ENCODE results near the gene CPOX.

The CPOX gene

GRCh38 chr3:98536456-98537017, 56.9 kb downstream of the CPOX start:
- Histone ChIP-seq H3K27me3 (replicated peaks; ENCODE audit: control insufficient read depth, insufficient read depth, low read length) (no peaks in the 10 kb centered on the region), H3K4me3 (replicated peaks; ENCODE audit: low read depth, low read length) (peak overlapping the region; percentile 86), H3K36me3 (ENCODE audit: control insufficient read depth, insufficient read depth, low read length) (peaks cover 3% of the 10 kb centered on the region; the same call in 1 of the 2 replicates)
- peak; percentile 82 for DNase-seq (ENCODE audit: extremely low read depth, insufficient read length)
- TF ChIP-seq, protein P1, sequence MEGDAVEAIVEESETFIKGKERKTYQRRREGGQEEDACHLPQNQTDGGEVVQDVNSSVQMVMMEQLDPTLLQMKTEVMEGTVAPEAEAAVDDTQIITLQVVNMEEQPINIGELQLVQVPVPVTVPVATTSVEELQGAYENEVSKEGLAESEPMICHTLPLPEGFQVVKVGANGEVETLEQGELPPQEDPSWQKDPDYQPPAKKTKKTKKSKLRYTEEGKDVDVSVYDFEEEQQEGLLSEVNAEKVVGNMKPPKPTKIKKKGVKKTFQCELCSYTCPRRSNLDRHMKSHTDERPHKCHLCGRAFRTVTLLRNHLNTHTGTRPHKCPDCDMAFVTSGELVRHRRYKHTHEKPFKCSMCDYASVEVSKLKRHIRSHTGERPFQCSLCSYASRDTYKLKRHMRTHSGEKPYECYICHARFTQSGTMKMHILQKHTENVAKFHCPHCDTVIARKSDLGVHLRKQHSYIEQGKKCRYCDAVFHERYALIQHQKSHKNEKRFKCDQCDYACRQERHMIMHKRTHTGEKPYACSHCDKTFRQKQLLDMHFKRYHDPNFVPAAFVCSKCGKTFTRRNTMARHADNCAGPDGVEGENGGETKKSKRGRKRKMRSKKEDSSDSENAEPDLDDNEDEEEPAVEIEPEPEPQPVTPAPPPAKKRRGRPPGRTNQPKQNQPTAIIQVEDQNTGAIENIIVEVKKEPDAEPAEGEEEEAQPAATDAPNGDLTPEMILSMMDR (IDR thresholded peaks at IDR 0.05; ENCODE audit: insufficient read depth, low read length, poor library complexity, severe bottlenecking) = no peak

- Histone ChIP-seq H3K36me3 (ENCODE audit: control insufficient read depth, insufficient read depth, low read length) (peaks cover 3% of the 10 kb centered on the region; the same call in 1 of the 2 replicates), H3K27me3 (replicated peaks; ENCODE audit: control insufficient read depth, insufficient read depth, low read length) (no peaks in the 10 kb centered on the region), H3K4me3 (replicated peaks; ENCODE audit: low read depth, low read length) (peak overlapping the region; percentile 86)
- DNase-seq (ENCODE audit: extremely low read depth, insufficient read length) = no peak
- TF ChIP-seq, protein P1 (IDR thresholded peaks at IDR 0.05; ENCODE audit: insufficient read depth, low read length, poor library complexity, severe bottlenecking) = no peak
These were observed 58.7 kb downstream of the CPOX start for GRCh38 chr3:98534734-98535133.

DNA sequence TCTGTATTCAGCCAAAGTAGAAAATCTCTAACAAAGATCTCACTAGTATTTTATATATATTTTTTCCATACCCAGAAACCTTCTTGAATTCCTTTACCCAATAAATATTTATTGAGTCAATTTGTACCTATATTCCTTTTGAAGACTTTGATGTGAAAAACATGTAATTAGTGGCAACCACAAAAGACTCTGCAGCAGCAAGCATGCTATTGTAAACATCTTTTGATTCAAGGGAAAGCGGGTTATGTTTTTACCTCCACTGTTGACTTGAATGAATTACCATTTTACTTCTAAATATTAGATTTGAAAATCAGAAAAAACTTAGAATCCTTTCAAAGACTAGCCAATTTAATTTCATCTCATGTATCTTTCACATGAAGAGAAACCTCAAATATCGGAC, 59.2 kb downstream of the CPOX start:
- TF ChIP-seq, protein P1 (IDR thresholded peaks at IDR 0.05; ENCODE audit: insufficient read depth, low read length, poor library complexity, severe bottlenecking) = no peak
- Histone ChIP-seq H3K36me3 (ENCODE audit: control insufficient read depth, insufficient read depth, low read length) (peaks cover 3% of the 10 kb centered on the region; the same call in 1 of the 2 replicates), H3K4me3 (replicated peaks; ENCODE audit: low read depth, low read length) (peak overlapping the region; percentile 86), H3K27me3 (replicated peaks; ENCODE audit: control insufficient read depth, insufficient read depth, low read length) (no peaks in the 10 kb centered on the region)
- DNase-seq (ENCODE audit: extremely low read depth, insufficient read length) = no peak

DNA sequence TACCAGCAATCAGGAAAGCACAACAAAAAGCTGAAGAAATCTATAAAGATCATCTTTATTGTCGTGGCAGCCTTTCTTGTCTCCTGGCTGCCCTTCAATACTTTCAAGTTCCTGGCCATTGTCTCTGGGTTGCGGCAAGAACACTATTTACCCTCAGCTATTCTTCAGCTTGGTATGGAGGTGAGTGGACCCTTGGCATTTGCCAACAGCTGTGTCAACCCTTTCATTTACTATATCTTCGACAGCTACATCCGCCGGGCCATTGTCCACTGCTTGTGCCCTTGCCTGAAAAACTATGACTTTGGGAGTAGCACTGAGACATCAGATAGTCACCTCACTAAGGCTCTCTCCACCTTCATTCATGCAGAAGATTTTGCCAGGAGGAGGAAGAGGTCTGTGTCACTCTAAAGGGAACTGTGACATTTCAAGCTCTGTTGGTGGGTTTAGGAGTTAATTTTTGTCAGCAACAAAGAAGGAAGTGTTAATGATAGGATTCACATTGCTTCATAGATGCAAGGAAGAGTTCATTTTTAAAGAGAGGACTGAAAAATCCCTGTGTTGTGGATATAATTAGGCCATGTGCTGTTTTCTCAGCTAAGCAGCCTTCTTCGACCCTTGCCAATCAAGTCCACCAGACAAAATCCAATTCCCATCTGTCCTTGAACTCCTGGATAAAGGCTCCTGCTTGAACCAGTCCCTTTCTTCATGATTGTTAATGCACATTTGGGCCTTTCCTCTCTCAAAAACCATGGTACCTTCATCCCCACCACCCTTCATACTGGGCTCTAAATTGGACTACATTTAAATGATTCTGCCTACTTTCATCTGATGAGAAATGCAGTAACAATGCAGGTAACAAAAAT, 60.5 kb downstream of the CPOX start:
- TF ChIP-seq, protein P1 (IDR thresholded peaks at IDR 0.05; ENCODE audit: insufficient read depth, low read length, poor library complexity, severe bottlenecking) = no peak
- no peak for DNase-seq (ENCODE audit: extremely low read depth, insufficient read length)
- Histone ChIP-seq H3K36me3 (ENCODE audit: control insufficient read depth, insufficient read depth, low read length) (peaks cover 3% of the 10 kb centered on the region; the same call in 1 of the 2 replicates), H3K27me3 (replicated peaks; ENCODE audit: control insufficient read depth, insufficient read depth, low read length) (no peaks in the 10 kb centered on the region), H3K4me3 (replicated peaks; ENCODE audit: low read depth, low read length) (peak overlapping the region; percentile 86)

GRCh38 chr3:98532275-98532637, 61.2 kb downstream of the CPOX start:
- H3K36me3 ChIP-seq (ENCODE audit: control insufficient read depth, insufficient read depth, low read length) = peaks cover 3% of the 10 kb centered on the region; the same call in 1 of the 2 replicates
- H3K4me3 ChIP-seq (replicated peaks; ENCODE audit: low read depth, low read length) = peak overlapping the region; percentile 86
- H3K27me3 ChIP-seq (replicated peaks; ENCODE audit: control insufficient read depth, insufficient read depth, low read length) = no peaks in the 10 kb centered on the region
- DNase-seq (ENCODE audit: extremely low read depth, insufficient read length) = no peak
- TF ChIP-seq, protein P1 (IDR thresholded peaks at IDR 0.05; ENCODE audit: insufficient read depth, low read length, poor library complexity, severe bottlenecking) = no peak
